Middle frontal gyrus (tissue), 1 donor: ENCODE data around the gene PGAM5.

Experiments
- DNase-seq: peaks from one replicate; pipeline ENCODE4 v3.0.0-alpha.2; 2015; ENCODE audit warnings: low spot score; ENCODE audit errors: extremely low spot score

PGAM5 gene

GRCh38 chr12:132710405-132711079 is at the start of gene PGAM5:
PGAM5 (plus strand) TSS chr12:132710842; CDS start chr12:132710877, 35 bp downstream.
- peak; percentile 71 for DNase-seq

GRCh38 chr12:132660996-132661395 is 49.6 kb upstream of the PGAM5 start:
- no peak for DNase-seq

- DNase-seq = no peak
Observed at GRCh38 chr12:132661972-132662371, 48.7 kb upstream of the PGAM5 start.

GRCh38 chr12:132662901-132663755 is 47.5 kb upstream of the PGAM5 start:
- no peak for DNase-seq

- DNase-seq = no peak
Observed at GRCh38 chr12:132664206-132665148, 46.2 kb upstream of the PGAM5 start.

GRCh38 chr12:132665149-132665491 is 45.5 kb upstream of the PGAM5 start:
- no peak for DNase-seq

GRCh38 chr12:132665794-132666193 is 44.8 kb upstream of the PGAM5 start:
- DNase-seq = no peak

GRCh38 chr12:132668191-132669088 is 42.2 kb upstream of the PGAM5 start:
- no peak for DNase-seq

- DNase-seq = no peak
Observed at GRCh38 chr12:132669166-132669879, 41.3 kb upstream of the PGAM5 start.

GRCh38 chr12:132672116-132672515 is 38.5 kb upstream of the PGAM5 start:
- no peak for DNase-seq

GRCh38 chr12:132672678-132673077 is 38.0 kb upstream of the PGAM5 start:
- no peak for DNase-seq

GRCh38 chr12:132673288-132674179 is 37.1 kb upstream of the PGAM5 start:
- no peak for DNase-seq

- no peak for DNase-seq
Observed at GRCh38 chr12:132674561-132674960, 36.1 kb upstream of the PGAM5 start.

GRCh38 chr12:132675757-132676432 is 34.7 kb upstream of the PGAM5 start:
- no peak for DNase-seq

- no peak for DNase-seq
Observed at GRCh38 chr12:132677492-132677891, 33.1 kb upstream of the PGAM5 start.

GRCh38 chr12:132685400-132685799 is 25.2 kb upstream of the PGAM5 start:
- no peak for DNase-seq

- DNase-seq = no peak
Observed at GRCh38 chr12:132686825-132687210, 23.8 kb upstream of the PGAM5 start.
